Immature natural killer cell (primary cell): ENCODE data around the gene CCDC70. TPM values are rescaled to one million over a fixed set of nuclear protein-coding genes. Genes with fewer than 3 reads are reported as not detected.
"Not testable (repeated sequence)": the region's sequence is repeated elsewhere in the genome, so short reads cannot be mapped to it uniquely, and the experiment has no call there.

ENCODE experiments used
- DNase-seq, 3 donors: peaks; one replicate each; pipeline ENCODE4 v3.0.0; 2022; ENCODE audit warnings: mixed read lengths in 1 of 3
- H3K27ac Mint-ChIP-seq, 6 donors: one replicate each; pipeline ENCODE4 v1.8.0; 2020; ENCODE audit warnings: mixed read lengths in 6 of 6, mild to moderate bottlenecking in 5 of 6, inconsistent platforms in 4 of 6, moderate library complexity in 3 of 6
- H3K27me3 Mint-ChIP-seq, 3 donors: one replicate each; pipeline ENCODE4 v1.8.0; 2020 to 2021; ENCODE audit warnings: low read depth in 3 of 3, mild to moderate bottlenecking in 3 of 3, mixed read lengths in 3 of 3, moderate library complexity in 3 of 3, inconsistent platforms in 1 of 3
- H3K36me3 Mint-ChIP-seq, 3 donors: one replicate each; pipeline ENCODE4 v1.8.0; 2020; ENCODE audit warnings: mixed read lengths in 3 of 3, inconsistent platforms in 2 of 3, mild to moderate bottlenecking in 2 of 3
- H3K4me1 Mint-ChIP-seq, 2 donors: one replicate each; pipeline ENCODE4 v1.8.0; 2020; ENCODE audit warnings: inconsistent platforms in 2 of 2, mild to moderate bottlenecking in 2 of 2, mixed read lengths in 2 of 2, moderate library complexity in 1 of 2
- H3K4me3 Mint-ChIP-seq, 5 donors: one replicate each; pipeline ENCODE4 v1.8.0; 2020; ENCODE audit warnings: mild to moderate bottlenecking in 5 of 5, mixed read lengths in 5 of 5, inconsistent platforms in 3 of 5, moderate library complexity in 3 of 5
- H3K9me3 Mint-ChIP-seq, 6 donors: one replicate each; pipeline ENCODE4 v1.8.0; 2020; ENCODE audit warnings: mild to moderate bottlenecking in 6 of 6, mixed read lengths in 6 of 6, inconsistent platforms in 4 of 6, moderate library complexity in 3 of 6
- polyA plus RNA-seq, 3 donors: library from polyadenylated mRNA; unstranded; fragments of 300-500 nt; fragmentation: Illumina TruSeq; gene quantifications; one replicate each; pipeline ENCODE4 v1.2.3, GENCODE V29; 2021

Gene CCDC70
- polyA plus RNA-seq, 3 donors from 2014 or later = not detected

GRCh38 chr13:51885651-51886050 is 23.9 kb downstream of the CCDC70 start:
- DNase-seq = no peak
- H3K9me3 Mint-ChIP-seq = peaks cover 0 to 1% (median 0%) of the 10 kb centered on the region in 6 donors
- H3K27me3 Mint-ChIP-seq = peaks cover 0 to 4% (median 1%) of the 10 kb centered on the region in 3 donors
- H3K4me1 Mint-ChIP-seq = no peaks in the 10 kb centered on the region
- H3K4me3 Mint-ChIP-seq = no peak overlapping the region
- peaks cover 0 to 3% (median 0%) of the 10 kb centered on the region in 3 donors for H3K36me3 Mint-ChIP-seq
- H3K27ac Mint-ChIP-seq = no peak overlapping the region

- H3K4me3 Mint-ChIP-seq = no peak overlapping the region
- H3K27ac Mint-ChIP-seq = no peak overlapping the region
- H3K27me3 Mint-ChIP-seq = peaks cover 1 to 4% (median 4%) of the 10 kb centered on the region in 3 donors
- H3K36me3 Mint-ChIP-seq = no peaks in the 10 kb centered on the region
- no peak for DNase-seq
- H3K9me3 Mint-ChIP-seq = peaks cover 0 to 1% (median 0%) of the 10 kb centered on the region in 6 donors
- no peaks in the 10 kb centered on the region for H3K4me1 Mint-ChIP-seq
These were observed 25.7 kb downstream of the CCDC70 start for GRCh38 chr13:51887468-51887867.

GRCh38 chr13:51892657-51893056 is 30.9 kb downstream of the CCDC70 start:
- H3K27me3 Mint-ChIP-seq = peaks cover 1 to 20% (median 4%) of the 10 kb centered on the region in 3 donors
- H3K27ac Mint-ChIP-seq = no peak overlapping the region
- H3K4me3 Mint-ChIP-seq = no peak overlapping the region
- DNase-seq = no peak
- no peaks in the 10 kb centered on the region for H3K9me3 Mint-ChIP-seq
- H3K36me3 Mint-ChIP-seq = no peaks in the 10 kb centered on the region
- H3K4me1 Mint-ChIP-seq = no peaks in the 10 kb centered on the region

GRCh38 chr13:51894239-51894638 is 32.5 kb downstream of the CCDC70 start:
- H3K36me3 Mint-ChIP-seq = no peaks in the 10 kb centered on the region
- DNase-seq = no peak
- H3K9me3 Mint-ChIP-seq = no peaks in the 10 kb centered on the region
- no peaks in the 10 kb centered on the region for H3K4me1 Mint-ChIP-seq
- H3K27ac Mint-ChIP-seq = no peak overlapping the region
- peaks cover 1 to 19% (median 4%) of the 10 kb centered on the region in 3 donors for H3K27me3 Mint-ChIP-seq
- H3K4me3 Mint-ChIP-seq = no peak overlapping the region

GRCh38 chr13:51895906-51896888 is 34.4 kb downstream of the CCDC70 start:
- Mint-ChIP-seq H3K36me3 (no peaks in the 10 kb centered on the region), H3K9me3 (no peaks in the 10 kb centered on the region), H3K4me1 (no peaks in the 10 kb centered on the region), H3K4me3 (no peak overlapping the region), H3K27ac (no peak overlapping the region), H3K27me3 (peaks cover 1 to 15% (median 4%) of the 10 kb centered on the region in 3 donors)
- peak; percentile 9 to 20 (median 16) for DNase-seq

- Mint-ChIP-seq H3K36me3 (no peaks in the 10 kb centered on the region), H3K9me3 (no peaks in the 10 kb centered on the region), H3K4me3 (no peak overlapping the region), H3K4me1 (no peaks in the 10 kb centered on the region), H3K27me3 (peaks cover 0 to 11% (median 2%) of the 10 kb centered on the region in 3 donors), H3K27ac (no peak overlapping the region)
- DNase-seq = no peak
These were observed 38.7 kb downstream of the CCDC70 start for GRCh38 chr13:51900471-51900870.

GRCh38 chr13:51902776-51903175 is 41.0 kb downstream of the CCDC70 start:
- Mint-ChIP-seq H3K4me1 (no peaks in the 10 kb centered on the region), H3K27ac (no peak overlapping the region), H3K4me3 (no peak overlapping the region), H3K27me3 (peaks cover 0 to 2% (median 2%) of the 10 kb centered on the region in 3 donors), H3K9me3 (no peaks in the 10 kb centered on the region), H3K36me3 (no peaks in the 10 kb centered on the region)
- no peak for DNase-seq

GRCh38 chr13:51905787-51906186 is 44.0 kb downstream of the CCDC70 start:
- Mint-ChIP-seq H3K27ac (no peak overlapping the region), H3K4me1 (no peaks in the 10 kb centered on the region), H3K4me3 (no peak overlapping the region), H3K36me3 (no peaks in the 10 kb centered on the region), H3K9me3 (no peaks in the 10 kb centered on the region), H3K27me3 (peaks cover 0 to 2% (median 2%) of the 10 kb centered on the region in 3 donors)
- no peak for DNase-seq

- no peak for DNase-seq
- no peaks in the 10 kb centered on the region for H3K9me3 Mint-ChIP-seq
- no peak overlapping the region for H3K4me3 Mint-ChIP-seq
- no peak overlapping the region for H3K27ac Mint-ChIP-seq
- no peaks in the 10 kb centered on the region for H3K36me3 Mint-ChIP-seq
- no peaks in the 10 kb centered on the region for H3K4me1 Mint-ChIP-seq
- peaks cover 0 to 2% (median 0%) of the 10 kb centered on the region in 3 donors for H3K27me3 Mint-ChIP-seq
These were observed 44.8 kb downstream of the CCDC70 start for GRCh38 chr13:51906581-51906980.

- H3K4me1 Mint-ChIP-seq = no peaks in the 10 kb centered on the region
- H3K27me3 Mint-ChIP-seq = peaks cover 0 to 2% (median 0%) of the 10 kb centered on the region in 3 donors
- H3K4me3 Mint-ChIP-seq = no peak overlapping the region
These were observed 45.4 kb downstream of the CCDC70 start for GRCh38 chr13:51907040-51907732.

GRCh38 chr13:51909265-51909664 is 47.5 kb downstream of the CCDC70 start:
- H3K27me3 Mint-ChIP-seq, DNase-seq, H3K4me3 Mint-ChIP-seq, H3K36me3 Mint-ChIP-seq, H3K9me3 Mint-ChIP-seq, H3K4me1 Mint-ChIP-seq: not testable (repeated sequence)
- H3K27ac Mint-ChIP-seq = peak overlapping the region in 1 of 6 donors; percentile 10

More at GRCh38 chr13:51907040-51907732, 45.4 kb downstream of the CCDC70 start:
- Mint-ChIP-seq H3K27ac (no peak overlapping the region), H3K36me3 (no peaks in the 10 kb centered on the region), H3K9me3 (no peaks in the 10 kb centered on the region)
- DNase-seq = no peak

- H3K27ac Mint-ChIP-seq = no peak overlapping the region
- H3K4me1 Mint-ChIP-seq = no peaks in the 10 kb centered on the region
- H3K27me3 Mint-ChIP-seq = peaks cover 0 to 2% (median 0%) of the 10 kb centered on the region in 3 donors
- no peak for DNase-seq
- H3K36me3 Mint-ChIP-seq = no peaks in the 10 kb centered on the region
- H3K9me3 Mint-ChIP-seq = no peaks in the 10 kb centered on the region
- H3K4me3 Mint-ChIP-seq = no peak overlapping the region
These were observed 48.7 kb downstream of the CCDC70 start for GRCh38 chr13:51910508-51910907.

- DNase-seq = no peak
- Mint-ChIP-seq H3K4me3 (no peak overlapping the region), H3K27ac (no peak overlapping the region), H3K36me3 (no peaks in the 10 kb centered on the region), H3K27me3 (peaks cover 0 to 5% (median 0%) of the 10 kb centered on the region in 3 donors), H3K4me1 (no peaks in the 10 kb centered on the region), H3K9me3 (no peaks in the 10 kb centered on the region)
These were observed 50.3 kb downstream of the CCDC70 start for GRCh38 chr13:51912091-51912490.
